Mucosa of descending colon (tissue), 3 donors: ENCODE measurements around the gene EHBP1. TPM values are rescaled to one million over a fixed set of nuclear protein-coding genes. Genes with fewer than 3 reads are reported as not detected.

Experiments
- ATAC-seq: fragments of 200-7000 bp; cut with Tn5 transposase; one replicate; pipeline ENCODE4 v1.9.1; 2020; ENCODE audit warnings: mild to moderate bottlenecking, moderate library complexity
- DNase-seq, 3 donors: peaks; one replicate each; pipeline ENCODE4 v3.0.0-alpha.2; 2020
- H3K36me3 ChIP-seq: fragments of 200-600 bp; one replicate; pipeline ENCODE4 v1.8.0; 2021; ENCODE audit warnings: low read depth, mild to moderate bottlenecking
- H3K4me1 ChIP-seq: fragments of 200-600 bp; one replicate; pipeline ENCODE4 v1.8.0; 2021; ENCODE audit warnings: low read depth, mild to moderate bottlenecking
- H3K4me3 ChIP-seq: fragments of 200-600 bp; one replicate; pipeline ENCODE4 v1.8.0; 2021; ENCODE audit warnings: mild to moderate bottlenecking
- H3K9me3 ChIP-seq: fragments of 200-600 bp; one replicate; pipeline ENCODE4 v1.8.0; 2021; ENCODE audit warnings: mild to moderate bottlenecking
- intact Hi-C, 2 donors: fragments of 100-400 bp; cut with DNase I in 1 of 2; cut with micrococcal nuclease in 1 of 2; formaldehyde crosslinking; loops; one replicate each; pipeline versions ENCODE4 v1.11.0 to v1.11.1; 2022; cut with DNase I, micrococcal nuclease
- total RNA-seq, 3 donors: library from RNA; stranded (reverse); fragmentation: NEBNext Ultra II Directional in 2 of 3; extraction: Animal tissue kit (Norgen Biotek cat#: 25700) in 2 of 3; gene quantifications; one replicate each; pipeline versions ENCODE4 v1.2.1 to v1.2.4, GENCODE V29; 2021 to 2023
- TF ChIP-seq, protein P1 (sequence below): fragments of 200-600 bp; IDR thresholded peaks from one replicate; pipeline ENCODE4 v1.8.0; 2022; ENCODE audit warnings: antibody characterized with exemption, mild to moderate bottlenecking
- donor health status: DM: no; HTN: no; CAD: no; lungs with moderate emphysema.
- donor health status: DM: no; HTN: no; CAD: no.
- donor health status: DM: no; HTN: yes; CAD: no.

The EHBP1 gene
- total RNA-seq, 3 donors from 2014 or later, result 26.9 to 136 (median 28.2) TPM

DNA sequence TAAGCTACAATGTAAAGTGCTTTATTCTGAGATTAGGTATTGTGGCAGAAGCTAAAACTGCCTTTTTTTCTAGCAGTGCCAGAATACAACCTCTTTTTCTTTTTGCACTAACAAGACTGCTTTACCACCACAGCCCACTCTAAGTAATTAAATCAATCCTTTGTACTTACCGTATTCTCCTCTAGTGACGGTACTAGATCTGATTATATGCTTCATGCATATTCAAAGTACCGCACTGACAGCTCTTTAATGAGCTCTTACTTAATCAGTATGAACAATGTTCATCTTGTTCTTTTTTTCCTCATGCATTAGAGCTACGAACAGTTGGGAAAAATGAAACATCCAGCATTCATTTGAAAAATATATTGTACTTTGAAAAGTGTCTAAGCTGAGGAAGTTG is 329.0 kb downstream of the EHBP1 start:
- ATAC-seq (no peak), DNase-seq (no peak)
- intact Hi-C loops, result no loop called here
- Histone ChIP-seq H3K9me3 (no peaks in the 10 kb centered on the region), H3K4me3 (no peak overlapping the region), H3K4me1 (no peaks in the 10 kb centered on the region), H3K36me3 (no peaks in the 10 kb centered on the region)
- TF ChIP-seq, protein P1, sequence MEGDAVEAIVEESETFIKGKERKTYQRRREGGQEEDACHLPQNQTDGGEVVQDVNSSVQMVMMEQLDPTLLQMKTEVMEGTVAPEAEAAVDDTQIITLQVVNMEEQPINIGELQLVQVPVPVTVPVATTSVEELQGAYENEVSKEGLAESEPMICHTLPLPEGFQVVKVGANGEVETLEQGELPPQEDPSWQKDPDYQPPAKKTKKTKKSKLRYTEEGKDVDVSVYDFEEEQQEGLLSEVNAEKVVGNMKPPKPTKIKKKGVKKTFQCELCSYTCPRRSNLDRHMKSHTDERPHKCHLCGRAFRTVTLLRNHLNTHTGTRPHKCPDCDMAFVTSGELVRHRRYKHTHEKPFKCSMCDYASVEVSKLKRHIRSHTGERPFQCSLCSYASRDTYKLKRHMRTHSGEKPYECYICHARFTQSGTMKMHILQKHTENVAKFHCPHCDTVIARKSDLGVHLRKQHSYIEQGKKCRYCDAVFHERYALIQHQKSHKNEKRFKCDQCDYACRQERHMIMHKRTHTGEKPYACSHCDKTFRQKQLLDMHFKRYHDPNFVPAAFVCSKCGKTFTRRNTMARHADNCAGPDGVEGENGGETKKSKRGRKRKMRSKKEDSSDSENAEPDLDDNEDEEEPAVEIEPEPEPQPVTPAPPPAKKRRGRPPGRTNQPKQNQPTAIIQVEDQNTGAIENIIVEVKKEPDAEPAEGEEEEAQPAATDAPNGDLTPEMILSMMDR, result no peak

DNA sequence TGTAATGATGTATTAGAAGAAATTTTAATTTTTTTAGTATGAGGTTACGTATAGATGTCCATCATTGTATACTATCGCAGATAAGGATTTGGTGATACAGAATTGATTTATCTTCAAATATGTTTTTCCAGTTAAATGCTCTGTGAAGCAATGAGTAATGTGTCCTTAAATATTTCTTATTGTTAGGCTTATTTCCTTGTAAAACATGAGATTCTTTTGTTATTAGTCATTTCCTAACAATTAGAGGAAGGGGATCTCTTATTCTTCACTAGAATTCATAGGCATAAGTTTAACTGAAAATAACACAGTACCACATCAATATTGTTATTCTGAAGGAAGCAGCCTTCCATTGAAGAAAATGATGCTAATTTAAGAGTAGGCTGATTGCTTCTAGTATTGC is 329.7 kb downstream of the EHBP1 start:
- Histone ChIP-seq H3K36me3 (no peaks in the 10 kb centered on the region), H3K9me3 (no peaks in the 10 kb centered on the region), H3K4me3 (no peak overlapping the region), H3K4me1 (no peaks in the 10 kb centered on the region)
- ATAC-seq (no peak), DNase-seq (no peak)
- TF ChIP-seq, protein P1, result no peak
- intact Hi-C loops, result no loop called here

DNA sequence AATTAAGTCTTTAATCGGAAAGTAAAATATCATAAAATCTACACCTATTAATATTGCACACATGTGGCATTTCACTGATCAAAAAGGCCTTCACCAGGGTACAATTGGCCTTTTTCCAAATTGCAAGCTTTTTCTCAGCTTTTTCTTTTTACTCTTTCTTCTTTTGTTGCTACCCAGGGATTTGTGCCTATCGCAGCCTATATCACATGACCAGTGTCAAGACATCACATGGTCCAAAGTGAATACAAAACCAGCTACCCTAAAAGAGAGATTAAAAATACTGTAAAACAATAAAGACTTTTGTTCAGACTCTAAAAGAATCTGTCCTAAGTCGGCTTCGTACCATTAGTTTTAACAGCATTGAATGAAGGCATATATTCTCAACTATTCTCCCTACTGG is 330.1 kb downstream of the EHBP1 start:
- DNase-seq (no peak), ATAC-seq (no peak)
- no peaks in the 10 kb centered on the region for H3K36me3 ChIP-seq
- TF ChIP-seq, protein P1, result no peak
- no peak overlapping the region for H3K4me3 ChIP-seq
- H3K4me1 ChIP-seq, result no peaks in the 10 kb centered on the region
- intact Hi-C loops, result no loop called here
- H3K9me3 ChIP-seq, result no peaks in the 10 kb centered on the region

DNA sequence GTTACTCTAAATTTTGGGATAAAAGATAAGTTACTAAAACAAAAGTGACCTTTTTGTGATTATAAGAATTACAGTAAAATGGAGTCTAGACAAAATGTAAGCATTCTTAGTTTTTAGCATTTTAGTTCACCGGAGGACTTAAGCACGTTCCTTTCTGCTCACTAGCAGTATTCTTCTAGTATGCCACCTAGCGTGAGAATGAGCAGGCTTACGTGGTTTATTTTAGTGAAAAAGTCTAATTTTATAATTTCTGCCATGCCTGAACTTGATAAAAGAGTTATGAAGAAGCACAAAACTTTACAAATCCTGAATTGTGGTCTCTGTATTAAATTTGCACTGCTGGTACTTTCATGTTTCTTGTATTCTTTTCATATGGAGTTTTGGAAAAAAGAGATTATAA is 332.5 kb downstream of the EHBP1 start:
- Histone ChIP-seq H3K9me3 (no peaks in the 10 kb centered on the region), H3K4me3 (no peak overlapping the region), H3K36me3 (no peaks in the 10 kb centered on the region), H3K4me1 (no peaks in the 10 kb centered on the region)
- TF ChIP-seq, protein P1, result no peak
- intact Hi-C loops, result no loop called here
- DNase-seq, result no peak
- no peak for ATAC-seq

DNA sequence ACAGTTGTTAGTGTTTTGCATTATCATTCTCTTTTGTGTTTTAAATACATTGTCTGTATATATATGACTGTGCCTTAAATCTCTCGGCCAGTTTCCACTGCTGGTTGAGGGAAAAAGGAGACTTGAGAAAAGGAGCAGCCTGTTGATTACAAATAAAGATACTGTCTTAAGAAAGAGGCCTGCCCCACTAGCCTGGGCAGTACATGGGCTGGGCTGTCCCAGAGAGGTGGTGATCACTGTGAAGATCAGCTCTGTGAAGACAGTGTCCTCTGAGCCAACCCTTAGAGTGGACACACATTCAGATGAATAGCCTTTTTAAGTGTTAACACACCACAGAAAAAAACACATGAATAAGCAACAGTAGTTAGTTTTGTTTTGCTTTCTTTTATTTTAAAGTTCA is 335.1 kb downstream of the EHBP1 start:
- Histone ChIP-seq H3K4me1 (no peaks in the 10 kb centered on the region), H3K4me3 (no peak overlapping the region), H3K36me3 (no peaks in the 10 kb centered on the region), H3K9me3 (no peaks in the 10 kb centered on the region)
- DNase-seq (no peak), ATAC-seq (no peak)
- intact Hi-C loops, result no loop called here
- TF ChIP-seq, protein P1, result no peak

DNA sequence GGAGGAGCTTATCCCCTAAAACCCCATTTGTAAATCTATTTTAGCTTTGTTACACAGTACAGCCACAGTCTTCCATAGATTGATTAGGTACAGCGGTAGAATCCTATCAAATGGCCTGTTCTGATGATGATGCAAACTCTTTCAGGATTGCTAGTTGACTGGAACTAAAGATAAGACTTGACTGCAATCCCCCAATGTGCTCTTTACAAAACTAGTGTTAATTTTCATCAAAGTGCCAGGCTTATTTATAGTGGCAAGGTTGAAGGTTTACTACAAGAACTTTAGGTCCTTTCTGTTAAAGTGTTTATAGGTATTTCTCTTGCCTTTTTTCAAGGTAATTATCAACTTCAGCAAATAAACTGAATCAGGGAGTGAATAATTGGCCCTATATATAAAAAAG is 336.1 kb downstream of the EHBP1 start:
- DNase-seq (no peak), ATAC-seq (no peak)
- no peaks in the 10 kb centered on the region for H3K4me1 ChIP-seq
- TF ChIP-seq, protein P1, result no peak
- no peaks in the 10 kb centered on the region for H3K36me3 ChIP-seq
- intact Hi-C loops, result no loop called here
- no peaks in the 10 kb centered on the region for H3K9me3 ChIP-seq
- H3K4me3 ChIP-seq, result no peak overlapping the region
